Central memory CD4-positive, alpha-beta T cell (primary cell): ENCODE results near the gene FOXRED1.
A peak's percentile ranks its signal among the peaks of the same experiment; 100 is the strongest.

Experiments
- DNase-seq: peaks from one replicate; pipeline ENCODE4 v3.0.0; 2022

Gene FOXRED1

DNA sequence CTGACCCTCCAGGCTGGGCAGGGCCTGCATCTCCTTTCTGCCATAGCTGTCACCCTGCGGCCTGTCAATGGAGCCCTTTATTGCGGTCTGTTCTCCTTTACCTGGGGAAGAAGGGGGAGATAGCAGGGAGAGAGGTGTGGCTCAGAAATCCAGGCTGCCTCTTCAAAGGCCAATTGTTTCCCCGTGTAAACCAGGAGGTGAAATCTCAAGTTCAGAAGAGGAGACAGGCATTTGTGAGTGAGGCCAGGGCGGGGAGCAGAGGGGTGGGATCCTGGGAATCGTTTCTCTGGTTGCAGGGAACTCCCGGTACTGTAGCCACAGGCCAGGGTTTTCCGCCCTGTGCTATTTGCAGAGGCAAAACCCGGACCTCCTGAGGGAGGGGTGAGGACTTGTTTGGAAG, 44.0 kb downstream of the FOXRED1 start:
- no peak for DNase-seq

DNA sequence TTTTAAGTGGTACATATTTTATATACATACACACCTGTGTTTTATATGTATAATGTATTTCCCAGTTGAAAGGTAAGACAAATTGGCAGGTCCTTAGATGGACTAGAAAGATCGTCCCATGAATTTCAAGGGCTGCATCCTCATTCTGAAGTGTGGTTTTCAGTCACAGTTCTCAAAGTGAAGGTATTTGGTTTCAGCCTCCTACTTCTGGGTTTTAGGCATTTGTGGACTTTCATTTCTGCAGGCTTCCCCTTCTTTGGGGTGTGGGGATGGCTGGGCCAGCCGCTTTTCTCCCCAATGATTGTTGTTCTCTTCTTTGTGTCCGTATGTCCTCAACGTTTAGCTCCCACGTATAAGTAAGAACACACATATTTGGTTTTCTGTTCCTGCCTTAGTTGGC, 44.9 kb downstream of the FOXRED1 start:
- no peak for DNase-seq

DNA sequence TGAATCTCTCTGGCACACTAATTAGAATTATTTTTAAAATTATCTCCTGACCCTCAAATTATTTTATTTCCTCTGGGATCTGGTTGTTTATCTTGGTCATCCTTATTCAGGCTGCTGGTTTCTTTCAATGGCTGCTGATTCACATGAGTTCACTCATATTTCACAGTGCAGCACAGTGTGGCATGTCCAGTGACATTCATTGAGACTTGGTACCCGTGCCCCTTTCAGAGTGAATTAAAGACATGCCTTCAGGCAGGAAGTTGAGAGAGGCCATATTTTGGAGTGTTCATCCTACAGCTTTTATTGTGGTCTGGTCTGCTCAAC, 48.4 kb downstream of the FOXRED1 start:
- DNase-seq: no peak

DNA sequence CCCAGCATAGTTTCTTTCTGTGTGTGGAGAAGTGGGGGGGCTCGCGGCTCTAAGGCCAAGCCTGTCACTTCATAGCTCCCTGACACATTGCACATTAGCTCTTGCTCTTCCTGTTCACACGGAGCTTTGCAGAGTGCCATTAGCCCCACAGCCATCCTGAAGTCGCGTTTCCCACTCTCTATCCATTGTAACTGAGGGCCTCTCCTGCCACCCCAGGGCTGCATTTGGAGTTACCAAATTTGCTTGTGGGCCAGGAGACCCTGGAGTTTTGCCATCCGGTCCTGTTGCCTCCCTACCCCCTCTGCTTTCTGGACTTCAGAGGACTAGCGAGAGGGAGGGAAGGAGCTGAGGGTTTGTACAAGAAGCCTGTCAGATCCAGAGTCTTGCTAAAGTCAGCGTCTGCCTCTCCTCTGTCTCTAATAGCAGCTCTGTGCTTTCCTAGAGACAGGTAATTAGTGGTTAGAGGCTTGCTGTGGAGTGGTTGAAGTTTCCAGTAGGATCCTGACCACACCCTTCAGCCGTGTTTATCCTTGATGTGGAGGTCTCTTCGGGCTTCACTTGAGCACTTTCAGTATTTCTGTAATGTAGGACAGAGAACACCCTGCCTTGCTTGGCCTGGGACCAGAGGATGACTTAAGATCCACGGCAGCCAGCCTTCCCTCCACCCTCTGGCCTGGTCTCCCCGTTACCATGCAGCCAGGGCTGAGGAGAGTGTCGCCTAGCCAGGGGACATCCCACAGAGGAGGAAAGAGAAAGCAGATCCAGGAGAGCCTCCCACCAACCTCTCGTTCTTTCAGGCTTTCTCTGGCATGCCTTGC, 49.0 kb downstream of the FOXRED1 start:
- peak; percentile 9 for DNase-seq

DNA sequence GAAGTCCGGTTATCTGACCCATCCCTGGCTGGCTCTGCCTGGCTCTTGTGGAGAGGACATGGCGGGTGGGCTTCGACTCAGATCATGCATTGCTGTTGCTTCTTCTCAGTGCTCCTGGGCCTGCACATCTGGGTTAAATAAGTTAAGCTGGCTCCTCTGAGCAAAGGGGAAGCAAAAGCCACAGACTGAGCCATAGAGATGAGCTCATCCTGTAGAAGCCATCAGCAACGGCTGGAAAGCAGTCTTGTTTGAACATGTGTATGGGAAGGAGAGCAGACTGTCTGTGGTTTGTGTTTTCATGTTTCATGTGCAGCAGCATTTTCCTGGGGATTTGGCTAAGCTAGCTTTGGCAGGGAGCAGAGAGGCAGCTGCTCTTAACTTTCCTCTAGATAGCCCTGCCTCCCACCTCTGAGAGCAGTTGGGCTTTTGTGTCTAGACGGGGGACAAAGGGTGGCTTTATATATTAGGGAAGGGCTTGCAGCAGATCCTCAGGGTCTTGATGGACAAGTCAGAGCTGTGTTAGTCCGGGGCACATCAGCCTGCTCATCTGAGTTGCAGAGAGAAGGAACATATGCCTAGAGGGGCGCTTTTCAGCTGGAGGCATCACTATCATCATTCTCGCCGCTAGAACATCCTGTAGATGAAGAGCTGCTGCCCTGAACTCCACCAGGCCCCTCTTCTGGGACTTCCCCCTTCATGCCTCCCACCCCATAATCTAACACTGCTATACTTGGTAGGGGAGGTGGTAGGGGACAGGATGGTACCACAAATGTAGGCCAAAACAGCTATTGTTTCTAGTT, 49.8 kb downstream of the FOXRED1 start:
- DNase-seq: no peak

DNA sequence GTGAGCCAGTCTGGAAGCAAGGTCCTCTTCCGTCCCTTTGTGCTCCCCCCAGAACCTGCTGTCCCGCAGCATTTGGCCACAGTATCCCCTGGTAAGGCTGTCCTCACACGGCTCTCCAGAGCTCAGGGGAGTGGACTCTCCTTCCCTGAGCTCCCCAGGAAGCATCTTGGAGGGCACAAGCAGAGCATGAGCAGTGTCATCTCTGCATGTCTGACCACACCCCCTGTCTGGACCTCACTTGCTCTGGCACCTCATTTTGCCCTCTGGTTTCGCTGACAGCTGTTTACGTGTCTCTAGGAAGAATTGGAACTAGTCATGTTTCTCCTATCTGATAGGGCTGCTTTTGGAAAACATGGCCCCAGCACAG, 50.4 kb downstream of the FOXRED1 start:
- DNase-seq: no peak

DNA sequence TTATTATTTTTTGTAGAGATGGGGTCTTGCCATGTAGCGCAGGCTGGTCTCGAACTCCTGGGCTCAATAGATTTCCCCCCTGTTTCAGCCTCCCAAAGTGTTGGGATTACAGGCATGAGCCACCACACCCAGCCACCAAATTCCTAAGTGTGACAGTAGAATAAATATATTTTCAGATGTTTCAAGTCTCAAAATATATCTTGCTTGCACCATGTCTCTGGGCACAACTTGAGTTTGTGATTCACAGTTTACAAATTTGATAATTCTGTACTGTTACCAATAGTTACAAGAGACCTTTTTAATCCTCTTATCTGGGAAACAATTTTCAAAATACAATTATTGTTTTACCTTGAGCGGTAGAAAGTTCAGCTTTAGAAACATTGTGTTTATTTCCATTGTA, 54.0 kb downstream of the FOXRED1 start:
- DNase-seq: no peak

DNA sequence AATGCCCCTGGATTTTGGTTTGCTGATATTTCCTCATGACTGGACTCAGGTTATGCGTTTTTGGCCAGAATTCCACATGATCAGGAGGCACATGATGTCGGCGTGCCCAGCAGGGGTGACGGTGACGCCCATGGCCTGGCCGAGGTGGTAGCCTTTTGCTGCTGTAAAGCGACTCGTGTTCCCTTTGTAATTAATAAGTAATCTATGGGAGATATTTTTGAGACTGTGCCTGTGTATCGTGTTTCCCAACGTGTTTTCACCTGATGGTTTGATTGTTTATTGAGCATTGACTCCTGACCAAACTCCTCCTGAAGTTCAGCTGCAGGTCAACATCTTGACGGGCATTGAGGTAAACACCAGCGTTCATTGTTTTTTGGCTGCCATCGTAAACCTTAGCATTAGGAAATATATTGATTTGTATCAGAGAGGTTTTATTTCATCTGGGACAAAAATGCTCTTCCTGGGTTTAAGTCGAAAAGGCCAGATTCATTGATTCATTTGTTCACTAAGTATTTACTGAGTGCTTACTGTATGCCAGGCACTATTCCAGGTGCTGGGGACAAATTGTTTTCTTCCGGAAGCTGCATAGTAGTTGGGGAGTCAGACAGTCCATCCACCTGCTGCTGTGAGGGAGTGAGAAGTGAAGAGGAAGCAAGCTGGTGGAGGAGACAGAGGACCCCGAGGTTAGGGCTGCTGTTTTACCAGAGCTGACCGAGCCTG, 58.5 kb downstream of the FOXRED1 start:
- no peak for DNase-seq
